Activated CD4-positive, alpha-beta T cell treated with anti-CD3 and anti-CD28 coated beads, Interleukin-10, Interleukin-2, amounts not matched to agents 100 ng/mL and 50 ng/mL, durations not matched to agents 16 hours and 8 hours (primary cell): ENCODE results near the gene EED.

Source experiments
- DNase-seq: peaks from one replicate; pipeline ENCODE4 v3.0.0-alpha.2; 2020

The EED gene

DNA sequence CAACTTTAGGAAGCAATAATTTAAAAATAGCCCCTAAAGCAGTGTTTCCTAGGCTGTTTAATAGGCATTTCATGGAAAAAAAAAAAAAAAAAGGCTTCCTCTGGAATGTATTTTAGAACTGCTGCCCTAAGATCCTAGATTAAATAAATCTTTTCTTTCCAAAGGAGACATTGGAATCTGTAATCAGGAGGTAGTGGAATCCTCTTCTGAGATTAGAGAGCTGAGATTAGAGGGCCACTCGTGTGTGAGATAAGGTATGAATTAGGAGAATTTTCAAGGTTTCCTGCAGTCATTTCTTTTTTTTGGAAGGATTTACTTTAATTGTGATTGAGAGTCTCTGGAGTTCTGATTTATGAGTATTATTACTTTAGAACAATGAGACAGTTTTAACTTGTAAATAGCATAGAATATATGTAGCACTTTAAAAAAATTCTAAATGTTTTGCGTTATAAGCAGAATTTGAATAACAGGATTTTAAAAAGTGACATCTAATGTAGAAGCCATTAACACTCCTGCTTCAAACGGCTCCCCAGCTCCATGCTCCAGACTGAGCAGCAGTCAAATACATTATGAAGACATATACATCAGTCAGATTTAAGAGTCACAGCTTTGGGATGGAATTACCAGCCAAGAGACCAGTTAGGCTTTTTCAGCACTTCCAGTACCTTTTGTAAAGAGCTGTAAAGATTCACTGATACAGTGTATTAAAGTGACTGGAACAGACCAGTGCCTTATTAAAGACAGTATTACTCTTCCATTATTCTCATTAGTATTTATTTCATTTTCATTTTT, 5.0 kb downstream of the EED start:
- no peak for DNase-seq

GRCh38 chr11:86251345-86251744, 6.8 kb downstream of the EED start:
- DNase-seq = peak; percentile 62

DNA sequence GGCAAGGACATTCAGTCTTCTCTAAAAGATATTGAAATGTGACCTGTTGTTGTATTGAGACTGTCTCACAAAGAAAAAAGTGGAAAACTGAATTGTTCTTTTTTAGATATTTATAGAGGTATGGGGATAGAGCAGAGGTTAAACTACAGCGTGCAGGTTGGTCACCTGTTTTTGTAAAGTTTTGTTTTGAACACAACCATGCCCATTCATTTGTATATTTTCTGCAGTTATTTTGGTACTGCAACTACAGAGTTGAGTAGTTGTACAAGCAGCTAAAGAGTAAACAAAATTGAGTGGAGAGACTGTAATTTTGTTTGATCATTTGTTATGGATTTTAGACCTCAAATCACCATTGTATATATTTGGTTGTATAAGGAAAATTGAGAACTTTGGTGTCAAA, 11.3 kb downstream of the EED start:
- peak; percentile 73 for DNase-seq

DNA sequence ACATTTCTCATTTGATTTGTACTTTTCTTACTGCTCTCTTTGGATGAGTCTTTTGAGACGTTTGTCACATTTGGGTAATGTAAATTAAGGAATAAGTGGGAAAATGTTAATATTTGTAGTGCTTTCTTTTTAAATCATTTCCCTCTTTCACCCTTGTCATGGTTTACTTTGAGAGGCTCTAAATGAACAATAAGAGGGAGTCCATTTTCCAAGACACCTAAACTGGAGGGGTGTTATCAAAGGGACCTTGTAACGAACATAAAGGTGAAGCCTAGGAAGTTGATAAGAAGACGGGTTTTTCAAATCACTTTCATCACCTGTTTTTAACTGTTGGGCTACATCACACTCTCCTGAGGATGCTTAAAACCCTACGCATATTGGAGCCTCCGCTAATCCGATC, 12.1 kb downstream of the EED start:
- DNase-seq = no peak

GRCh38 chr11:86257446-86257845, 12.9 kb downstream of the EED start:
- DNase-seq = no peak

DNA sequence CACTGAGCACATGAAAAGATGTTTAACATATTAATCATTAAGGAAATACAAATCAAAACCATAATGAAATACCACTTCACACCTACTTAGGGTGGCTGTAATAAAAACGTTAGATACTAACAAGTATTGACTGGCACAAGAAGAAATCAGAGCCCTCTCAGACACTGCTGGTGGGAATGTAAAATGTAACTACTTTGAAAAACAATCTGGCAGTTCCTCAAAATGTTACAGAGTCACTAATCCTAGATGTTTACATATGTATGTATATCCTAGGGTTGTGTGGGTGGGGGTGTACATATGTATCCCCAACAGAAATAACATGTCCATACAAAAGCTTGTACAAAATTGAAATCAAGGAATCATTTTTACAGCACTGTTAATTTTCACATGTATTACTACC, 15.2 kb downstream of the EED start:
- no peak for DNase-seq

GRCh38 chr11:86261328-86261727, 16.8 kb downstream of the EED start:
- no peak for DNase-seq

DNA sequence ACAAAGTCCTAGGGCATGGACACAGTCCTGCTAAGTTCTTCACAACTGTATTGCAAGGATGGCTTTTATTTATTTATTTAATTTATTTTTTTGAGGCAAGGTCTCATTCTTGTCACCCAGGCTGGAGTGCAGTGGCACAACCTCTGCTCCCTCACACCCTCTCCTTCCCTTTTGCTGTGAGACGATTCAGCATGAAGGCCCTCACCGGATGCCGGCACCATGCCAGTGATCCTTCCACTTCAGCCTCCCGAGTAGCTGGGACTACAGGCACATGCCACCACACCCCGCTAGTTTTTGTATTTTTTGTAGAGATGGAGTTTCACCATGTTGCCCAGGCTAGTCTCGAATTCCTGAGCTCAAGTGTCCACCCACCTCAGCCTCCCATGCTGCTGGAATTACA, 17.8 kb downstream of the EED start:
- no peak for DNase-seq

- DNase-seq = no peak
Observed at GRCh38 chr11:86264649-86265048, 20.1 kb downstream of the EED start.

- DNase-seq = no peak
Observed at GRCh38 chr11:86265194-86265593, 20.6 kb downstream of the EED start.

- DNase-seq = no peak
Observed at GRCh38 chr11:86269645-86270044, 25.1 kb downstream of the EED start.

DNA sequence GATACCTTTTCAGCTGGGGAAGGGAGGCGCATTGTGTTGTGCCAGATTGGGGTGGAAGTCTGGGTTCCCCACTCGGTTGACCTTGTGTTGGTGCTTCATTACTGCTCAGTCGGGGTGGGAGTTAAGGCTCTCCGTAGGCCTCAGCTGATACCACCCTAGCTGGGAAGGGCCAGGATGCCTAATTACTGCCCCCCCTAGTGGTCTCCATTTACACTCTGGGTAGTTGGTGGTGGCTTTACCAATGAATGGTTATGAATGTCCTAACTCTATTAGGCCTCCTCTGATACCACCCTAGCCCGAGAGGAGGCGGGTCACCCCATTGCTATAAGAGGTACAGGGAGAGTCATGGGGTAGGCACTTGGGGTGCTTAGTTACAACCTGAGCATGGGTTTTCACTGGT, 29.9 kb downstream of the EED start:
- no peak for DNase-seq

DNA sequence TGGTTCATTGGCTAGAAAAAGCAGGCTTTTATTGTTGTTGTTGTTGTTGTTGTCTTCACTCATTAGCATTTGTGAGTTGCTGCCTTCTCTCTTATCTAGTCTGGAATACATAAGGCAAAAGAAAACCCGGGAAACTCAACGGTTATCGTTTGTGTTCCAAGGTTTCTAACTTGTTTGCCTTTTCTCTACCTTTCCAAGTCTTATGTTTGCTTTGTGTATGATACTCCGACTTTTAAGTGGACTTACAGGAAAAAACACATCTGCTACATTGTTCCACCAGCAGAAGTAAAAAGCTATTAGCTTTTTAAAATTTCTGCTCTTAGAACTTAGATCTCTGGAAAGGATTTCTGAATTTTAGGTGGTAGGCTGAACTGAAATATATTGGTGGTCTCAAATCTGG, 30.4 kb downstream of the EED start:
- no peak for DNase-seq

- DNase-seq = no peak
Observed at GRCh38 chr11:86275493-86276370, 31.2 kb downstream of the EED start.

- DNase-seq = no peak
Observed at GRCh38 chr11:86277741-86278140, 33.2 kb downstream of the EED start.

GRCh38 chr11:86278226-86278625, 33.7 kb downstream of the EED start:
- no peak for DNase-seq

DNA sequence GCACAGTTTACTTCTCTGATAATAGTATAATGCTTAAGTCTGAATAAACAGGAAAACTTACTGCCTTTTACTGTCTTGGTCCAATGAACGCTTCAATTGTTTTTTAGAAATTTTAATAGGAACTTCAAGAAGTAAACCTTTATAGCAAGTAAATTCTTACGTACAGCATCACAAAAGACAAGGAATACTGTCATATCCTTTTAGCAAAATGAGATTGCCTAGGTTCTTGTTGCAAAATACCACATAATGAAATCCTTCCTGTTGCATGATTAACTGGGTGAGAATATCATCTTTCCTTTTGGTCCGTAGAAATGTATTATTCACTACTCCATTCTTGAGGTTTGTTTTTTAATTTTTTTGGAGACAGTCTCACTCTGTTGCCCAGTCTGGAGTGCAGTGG, 35.2 kb downstream of the EED start:
- DNase-seq = no peak

DNA sequence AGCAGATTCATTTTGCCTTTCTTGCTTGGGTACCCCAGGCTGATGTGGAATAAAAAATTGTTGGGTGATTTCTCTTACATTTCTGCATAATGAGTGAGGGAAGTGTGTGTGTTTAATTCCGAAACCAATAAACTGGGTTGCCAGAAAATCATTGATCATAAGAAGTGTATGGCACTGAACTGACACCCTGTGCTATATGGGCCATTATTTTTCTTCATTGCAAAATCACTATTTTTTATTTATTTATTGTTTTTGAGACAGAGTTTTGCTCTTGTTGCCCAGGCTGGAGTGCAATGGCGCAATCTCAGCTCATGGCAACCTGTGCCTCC, 42.9 kb downstream of the EED start:
- DNase-seq = no peak

DNA sequence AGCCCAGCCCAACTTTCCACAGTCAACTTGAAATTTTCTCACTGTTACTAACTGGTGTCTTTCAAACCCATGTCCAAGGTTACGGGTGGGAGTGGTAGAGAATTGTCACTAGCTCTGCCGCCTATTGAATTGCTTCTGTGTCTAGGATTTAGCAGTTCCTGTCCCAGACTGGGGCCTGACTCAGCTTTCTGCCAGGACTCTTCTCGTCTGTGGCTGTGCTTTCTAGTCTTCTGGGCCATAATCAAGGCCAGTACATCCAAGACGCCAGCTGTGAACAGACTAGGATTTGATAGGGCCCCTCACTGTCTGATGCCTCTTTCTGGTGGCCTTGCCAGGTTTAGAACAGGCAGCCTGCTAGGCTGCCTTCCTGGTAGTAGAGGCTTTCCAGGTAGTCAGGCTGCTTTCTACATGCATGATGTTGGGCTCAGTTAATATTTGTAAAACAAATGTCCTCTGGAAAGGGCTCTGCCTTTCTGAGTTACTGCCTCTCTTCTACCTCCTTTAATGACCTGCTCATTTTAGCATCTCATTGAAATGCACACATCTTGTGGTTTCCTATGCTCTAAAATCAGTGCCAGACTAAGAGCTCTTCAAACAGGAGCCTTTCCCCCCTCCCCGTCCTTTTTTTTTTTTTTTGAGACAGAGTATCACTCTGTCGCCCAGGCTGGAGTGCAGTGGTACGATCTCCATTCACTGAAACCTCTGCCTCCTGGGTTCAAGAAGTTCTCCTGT, 44.4 kb downstream of the EED start:
- peak; percentile 83 for DNase-seq

GRCh38 chr11:86289508-86290280, 45.1 kb downstream of the EED start:
- peak; percentile 51 for DNase-seq

- peak; percentile 87 for DNase-seq
Observed at GRCh38 chr11:86291466-86292262, 47.1 kb downstream of the EED start.
